Suppressor macrophage treated with lipopolysaccharide for 4 hours (primary cell): ENCODE measurements around the gene OR5K2.

Experiments
- DNase-seq: peaks from one replicate; pipeline ENCODE4 v3.0.0-alpha.2; 2020

Gene OR5K2

DNA sequence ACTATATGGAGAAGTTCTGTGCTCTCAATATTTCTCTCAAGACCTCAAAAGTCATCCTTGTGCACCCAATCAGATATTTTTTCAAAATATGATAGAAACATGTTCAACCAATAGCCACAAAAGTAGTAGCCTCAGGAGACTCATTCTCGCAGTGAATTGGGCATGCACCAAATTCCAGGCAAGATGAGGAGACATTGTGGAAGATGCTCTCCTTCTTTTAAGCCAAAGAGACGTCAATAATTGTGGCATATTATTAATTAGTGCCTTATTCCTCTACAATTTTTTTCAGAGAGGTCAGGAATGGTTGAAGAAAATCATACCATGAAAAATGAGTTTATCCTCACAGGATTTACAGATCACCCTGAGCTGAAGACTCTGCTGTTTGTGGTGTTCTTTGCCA, at the start of gene OR5K2:
OR5K2 (plus strand) TSS at position 301 of the 400 bp plus-strand sequence; CDS start at position 301, 0 bp downstream.
- no peak for DNase-seq

DNA sequence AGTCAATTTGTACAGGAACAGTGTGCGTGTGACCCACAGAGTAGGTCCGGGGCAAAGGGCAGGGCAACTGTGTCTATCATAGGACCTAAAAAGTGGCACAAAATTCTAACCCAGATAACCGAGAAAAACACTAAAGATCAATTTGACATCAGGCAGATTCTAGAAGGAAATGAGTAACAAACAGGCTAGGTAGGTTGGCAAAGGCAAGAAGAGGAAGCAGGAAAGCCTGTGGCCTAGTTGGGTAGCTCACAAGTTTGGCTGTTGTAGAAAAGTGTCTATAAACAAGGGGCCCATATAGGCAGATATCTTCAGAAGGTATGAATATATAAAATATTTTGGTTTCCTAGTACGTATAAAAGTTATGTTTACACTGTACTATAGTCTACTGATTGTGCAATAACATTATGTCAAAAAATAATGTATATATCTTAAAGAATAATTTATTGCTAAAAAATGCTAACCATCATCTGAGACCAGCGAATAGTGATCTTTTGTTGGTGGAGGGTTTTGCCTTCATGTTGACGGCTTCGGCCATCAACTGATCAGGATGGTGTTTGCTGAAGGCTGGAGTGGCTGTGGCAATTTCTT, 47.8 kb upstream of the OR5K2 start:
- DNase-seq = no peak

DNA sequence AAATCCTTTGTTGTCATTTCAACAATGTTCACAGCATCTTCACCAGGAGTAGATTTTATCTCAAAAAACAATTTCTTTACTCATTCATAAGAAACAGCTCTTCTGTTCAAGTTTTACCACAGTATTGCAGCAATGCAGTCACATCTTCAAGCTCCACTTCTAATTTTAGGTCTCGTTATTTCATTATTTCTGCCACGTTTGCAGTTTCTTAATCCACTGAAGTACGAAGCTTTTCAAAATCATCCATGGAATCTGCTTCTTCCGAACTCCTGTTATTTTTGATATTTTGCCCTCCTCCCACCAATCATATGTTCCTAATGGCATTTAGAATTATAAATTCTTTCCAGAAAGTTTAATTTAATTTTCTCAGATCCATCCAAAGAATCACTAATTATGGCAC, 47.1 kb upstream of the OR5K2 start:
- DNase-seq = no peak

DNA sequence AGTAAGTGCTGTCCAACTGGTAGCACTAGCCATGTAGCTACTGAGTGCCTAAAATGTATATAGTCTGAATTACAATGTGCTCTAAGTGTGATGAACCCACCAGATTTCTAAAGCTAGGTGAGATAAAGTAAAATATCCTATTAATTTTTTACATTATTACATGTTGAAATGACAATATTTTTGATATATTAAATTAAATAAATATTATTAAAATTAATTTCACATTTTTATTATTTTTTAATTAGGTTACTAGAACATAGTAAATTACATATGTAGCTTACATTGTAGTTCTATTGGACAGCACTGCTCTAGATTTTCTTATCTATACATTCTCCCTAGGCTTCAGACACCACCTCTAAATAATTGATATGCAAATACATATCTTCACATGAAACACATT, 43.7 kb upstream of the OR5K2 start:
- DNase-seq = no peak

DNA sequence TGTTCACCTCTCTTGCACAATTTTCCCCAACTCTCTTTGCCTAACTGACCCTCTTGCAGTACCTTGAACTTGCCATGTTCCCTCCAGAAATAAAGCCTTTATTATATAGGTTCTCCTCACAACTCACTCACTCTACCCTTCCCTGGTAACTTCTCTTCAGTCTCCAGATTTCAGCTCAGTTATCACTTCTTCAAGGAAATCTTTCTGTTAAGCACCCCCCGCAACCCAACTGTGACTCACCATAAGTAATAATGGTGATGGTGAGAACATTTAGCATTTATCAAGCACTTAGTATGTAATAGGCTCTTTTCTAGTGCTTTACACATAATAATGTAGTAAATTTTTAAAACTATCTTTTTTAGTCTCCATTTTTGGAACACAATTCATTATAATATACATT, 42.6 kb upstream of the OR5K2 start:
- peak; percentile 2 for DNase-seq

DNA sequence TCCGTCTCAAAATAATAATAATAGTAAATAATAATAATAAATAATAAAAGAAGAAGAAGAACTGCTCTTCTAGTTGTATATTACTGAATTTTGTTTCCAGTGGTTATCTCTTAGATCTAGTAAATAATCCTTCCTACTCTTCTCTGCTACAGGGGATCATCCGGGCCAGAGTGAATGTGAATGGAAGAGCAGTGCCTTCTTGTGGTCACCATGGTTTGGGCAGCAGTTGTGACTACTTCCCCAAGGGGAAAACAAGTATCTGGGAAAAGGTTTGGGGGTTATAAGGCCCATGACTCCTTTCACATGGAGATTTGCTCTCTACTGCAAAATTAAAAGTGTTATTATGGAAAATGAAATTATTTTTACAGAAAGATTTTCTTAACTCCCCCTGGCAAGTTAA, 39.9 kb upstream of the OR5K2 start:
- DNase-seq = no peak

DNA sequence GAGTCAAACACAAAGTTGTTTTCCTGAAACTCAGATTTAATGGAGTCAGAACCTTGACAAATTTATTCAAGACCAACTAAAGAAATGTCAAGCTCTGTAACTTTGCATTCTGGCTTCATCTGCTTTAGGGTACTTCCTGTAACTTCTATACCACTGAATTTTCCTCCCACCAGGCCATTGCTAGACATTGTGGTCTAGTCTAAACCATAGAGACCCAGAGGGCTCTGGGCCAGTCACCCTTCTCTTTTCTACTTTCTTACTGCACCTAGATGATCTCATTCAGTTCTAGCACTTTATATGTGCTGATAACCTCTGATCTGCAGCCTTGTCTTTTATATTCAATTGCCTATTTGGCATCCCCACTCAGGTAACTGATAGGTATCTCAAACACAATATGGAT, 37.3 kb upstream of the OR5K2 start:
- no peak for DNase-seq

DNA sequence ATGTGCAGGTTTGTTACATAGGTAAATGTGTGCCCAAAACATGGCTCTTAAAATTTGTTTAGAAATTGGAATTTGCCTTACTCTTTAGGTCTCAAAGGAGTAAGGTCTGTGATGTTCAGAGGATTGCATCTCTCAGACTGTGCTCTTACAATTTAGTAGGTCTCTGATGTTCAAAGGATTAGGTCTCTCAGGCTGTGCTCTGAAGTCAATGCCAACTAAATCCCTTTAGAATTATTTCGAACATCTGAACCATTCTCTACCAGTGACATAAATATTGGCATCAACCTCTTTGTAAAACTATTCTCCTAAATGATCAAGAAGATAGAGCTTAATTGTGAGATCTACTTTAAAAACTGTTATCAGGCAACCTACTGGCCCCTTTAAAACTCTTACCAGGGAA, 34.6 kb upstream of the OR5K2 start, which contains the start of gene OR5K1:
OR5K1 (plus strand) TSS at position 301 of the 400 bp plus-strand sequence. CDS start 6,376 bp downstream, outside the sequence.
- no peak for DNase-seq

DNA sequence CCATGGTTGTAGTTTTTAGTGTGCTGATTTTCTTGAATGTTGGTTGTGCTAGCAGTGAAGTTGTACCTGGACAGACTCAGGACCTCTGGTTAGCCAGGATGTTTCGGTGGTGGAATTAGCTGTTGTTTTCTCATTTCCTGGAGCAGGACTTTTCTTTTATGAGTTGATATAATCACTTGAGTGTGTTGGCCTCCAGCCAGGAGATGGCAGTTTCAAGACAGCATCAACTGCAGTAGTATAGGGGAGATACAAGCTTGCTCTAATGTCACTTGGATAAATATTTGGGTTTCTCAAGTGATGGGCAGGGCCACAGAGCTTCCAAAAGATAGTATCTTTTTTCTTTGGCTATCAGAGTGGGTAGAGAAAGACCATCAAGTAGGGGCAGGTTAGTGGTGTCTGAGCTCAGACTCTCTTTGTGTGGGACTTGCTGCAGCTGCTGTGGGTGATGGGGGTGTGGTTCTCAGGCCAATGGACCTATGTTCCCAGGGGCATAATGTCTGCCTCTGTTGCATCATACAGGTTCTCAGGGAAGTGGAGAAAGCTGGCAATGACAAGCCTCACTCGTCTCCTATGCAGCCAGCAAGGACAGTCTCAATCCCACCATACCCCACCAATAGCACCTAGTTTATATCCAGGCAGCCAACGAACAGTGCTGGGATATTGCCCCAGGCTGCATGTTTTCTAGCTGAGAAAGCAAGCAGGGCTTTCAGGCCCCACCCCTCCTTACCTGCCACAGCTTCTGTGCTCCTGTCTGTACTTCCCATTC, 14.6 kb upstream of the OR5K2 start:
- no peak for DNase-seq

DNA sequence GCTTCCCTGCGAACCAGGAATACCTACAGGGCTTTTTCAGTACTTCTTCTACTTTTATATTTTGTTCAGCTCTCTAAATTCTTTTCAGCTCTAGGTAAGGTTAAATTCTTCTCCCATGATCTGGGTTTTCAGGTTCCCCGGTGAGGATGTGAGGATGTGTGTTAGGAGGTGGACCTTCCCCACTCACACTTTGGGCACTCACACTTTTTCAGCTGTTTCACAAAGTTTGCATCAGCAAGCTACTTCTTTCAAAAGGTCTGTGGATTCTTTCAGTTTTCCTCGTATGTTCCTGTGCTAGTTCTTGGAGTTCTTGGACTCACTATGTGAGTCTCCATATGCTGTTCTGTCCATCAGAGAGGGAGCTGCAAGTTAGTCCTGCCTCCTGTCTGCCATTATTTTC, 13.9 kb upstream of the OR5K2 start:
- DNase-seq = no peak

DNA sequence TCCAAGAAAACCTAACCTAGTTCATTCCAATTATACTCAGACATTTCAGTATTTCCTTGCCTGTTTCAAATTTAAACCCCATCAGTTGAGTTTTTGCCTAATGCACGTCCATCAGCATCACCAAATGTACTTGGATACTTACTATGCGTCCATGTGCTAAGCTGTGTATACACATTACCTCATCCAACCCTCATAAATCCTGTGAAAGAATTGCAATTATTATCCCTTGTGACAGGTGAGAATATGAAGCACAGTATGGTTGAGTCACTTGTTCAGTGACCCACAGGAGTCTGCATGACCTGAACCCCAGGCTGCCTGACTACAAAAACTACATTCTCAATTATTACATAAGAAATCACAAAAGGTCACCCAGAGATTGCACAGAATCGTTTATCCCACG, 2.5 kb downstream of the OR5K2 start:
- DNase-seq = no peak

DNA sequence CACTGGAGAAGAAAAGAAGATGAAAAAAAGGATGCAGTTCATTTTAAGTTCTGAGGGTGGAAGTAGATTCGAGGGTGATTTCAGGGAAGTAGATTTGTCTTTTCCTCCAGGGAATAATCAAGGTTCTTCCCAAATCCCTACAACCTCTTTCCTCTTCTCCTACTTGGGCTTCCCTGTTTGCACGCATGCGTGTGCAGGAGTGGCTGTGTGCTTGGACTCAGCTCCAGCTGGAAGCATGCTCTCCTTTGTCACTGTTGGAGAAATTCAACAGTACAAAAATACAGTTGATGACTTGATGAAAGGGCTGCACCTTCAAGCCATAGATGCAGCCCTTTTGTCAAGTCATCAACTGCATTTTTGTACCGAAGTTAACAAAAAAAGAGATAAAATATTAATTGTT, 3.8 kb downstream of the OR5K2 start:
- no peak for DNase-seq

DNA sequence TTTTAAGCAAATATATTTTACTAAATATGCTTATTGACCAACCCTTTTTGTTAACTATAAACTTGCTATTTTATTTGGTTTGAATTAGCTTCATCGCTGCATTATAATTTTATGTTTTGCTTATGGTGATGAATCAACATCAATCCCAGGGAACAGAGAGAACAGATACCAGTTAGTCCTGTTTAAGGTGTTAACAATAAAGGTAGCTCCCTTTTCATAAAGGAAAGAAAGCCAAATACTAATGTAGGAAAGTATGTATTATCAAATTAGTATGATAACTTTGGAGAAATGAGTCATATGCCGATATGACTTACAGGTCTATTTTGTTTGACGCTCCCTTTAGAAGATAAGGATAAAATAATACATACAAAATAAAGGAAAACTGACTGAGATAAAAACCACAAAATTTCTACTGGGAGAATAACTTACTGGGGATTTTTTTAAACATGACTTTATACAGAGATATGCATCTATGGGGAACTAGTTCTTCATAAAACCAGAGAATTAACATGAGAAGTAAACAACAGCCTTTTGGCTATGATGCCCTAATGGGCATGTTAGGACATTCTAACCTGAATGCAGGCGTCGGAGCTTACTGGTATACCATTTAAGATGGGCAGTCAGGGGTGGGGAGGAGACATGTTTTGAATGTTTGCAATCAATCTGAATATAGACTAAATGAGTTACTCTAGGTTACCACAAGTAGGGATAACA, 4.5 kb downstream of the OR5K2 start:
- no peak for DNase-seq

DNA sequence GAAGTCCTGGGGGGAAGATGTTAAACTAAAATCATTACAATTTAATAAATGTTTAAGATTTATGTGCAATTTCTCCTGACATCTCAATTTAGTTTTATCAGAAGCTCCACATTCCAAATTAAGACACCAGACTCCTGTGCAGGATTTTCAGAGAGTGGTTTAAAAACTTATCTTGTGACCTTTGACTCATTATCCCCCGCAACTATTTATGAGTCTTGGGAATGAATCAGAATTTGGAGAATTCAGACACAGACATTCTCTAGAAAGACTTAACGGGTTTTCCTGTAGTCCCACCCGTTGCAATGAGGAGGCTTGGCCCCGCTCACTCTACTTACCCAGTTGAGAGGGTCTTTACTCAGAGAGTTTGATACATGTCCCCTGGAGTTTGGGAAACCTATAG, 7.1 kb downstream of the OR5K2 start:
- no peak for DNase-seq

DNA sequence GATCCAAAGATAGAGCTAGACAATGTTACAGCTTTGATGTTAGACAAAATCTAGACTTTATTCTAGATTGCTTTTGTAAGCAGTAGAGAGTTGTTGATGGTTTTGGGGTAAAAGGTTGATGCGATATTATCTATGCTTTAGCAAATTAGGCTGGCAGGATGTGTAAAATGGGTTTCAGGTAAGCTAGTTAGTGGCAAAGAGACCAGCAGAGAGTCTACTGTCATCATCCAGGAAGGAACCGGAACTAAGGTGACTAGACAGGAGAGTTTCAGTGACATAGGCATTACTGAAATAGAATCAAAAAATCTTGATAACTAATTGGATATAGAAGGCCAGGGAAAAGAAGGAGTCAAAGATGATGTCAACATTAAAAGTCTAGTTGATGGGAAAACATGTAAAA, 11.1 kb downstream of the OR5K2 start:
- DNase-seq = no peak

DNA sequence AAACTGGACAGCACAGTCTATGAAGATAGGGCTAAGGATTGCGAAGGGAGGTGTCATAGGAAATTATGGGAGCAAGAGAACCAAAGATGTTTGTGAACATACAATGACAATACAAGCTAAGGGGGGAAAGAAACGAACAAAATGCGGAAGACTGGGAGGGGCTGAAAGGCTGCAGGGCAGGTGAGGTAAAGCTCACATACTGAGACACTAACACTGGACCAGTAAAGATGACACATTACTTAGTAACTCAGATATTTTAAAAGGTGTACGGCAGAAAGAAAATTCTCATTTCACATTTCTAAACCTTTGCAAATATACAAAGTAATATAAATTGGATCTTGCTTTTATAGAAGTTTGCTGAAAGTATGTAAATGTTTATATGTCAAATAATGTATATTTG, 15.1 kb downstream of the OR5K2 start:
- DNase-seq = no peak

DNA sequence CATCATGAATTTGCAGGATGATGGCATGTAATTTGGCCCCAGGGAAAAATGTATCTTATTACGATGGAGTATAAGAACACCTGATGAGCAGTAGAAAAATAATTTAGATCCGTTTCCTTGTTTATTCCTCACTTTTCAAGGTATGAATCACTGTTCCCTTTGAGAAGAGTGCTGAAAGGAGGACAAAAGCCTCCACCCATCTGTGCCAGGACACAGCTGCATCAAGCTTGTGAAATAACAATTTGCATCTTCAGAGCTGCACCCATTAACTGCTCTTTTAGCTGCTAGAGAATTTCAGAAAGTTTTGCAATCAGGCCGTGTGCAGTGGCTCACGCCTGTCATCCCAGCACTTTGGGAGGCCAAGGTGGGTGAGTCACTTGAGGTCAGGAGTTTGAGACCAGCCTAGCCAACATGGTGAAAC, 15.6 kb downstream of the OR5K2 start:
- DNase-seq = peak; percentile 9

DNA sequence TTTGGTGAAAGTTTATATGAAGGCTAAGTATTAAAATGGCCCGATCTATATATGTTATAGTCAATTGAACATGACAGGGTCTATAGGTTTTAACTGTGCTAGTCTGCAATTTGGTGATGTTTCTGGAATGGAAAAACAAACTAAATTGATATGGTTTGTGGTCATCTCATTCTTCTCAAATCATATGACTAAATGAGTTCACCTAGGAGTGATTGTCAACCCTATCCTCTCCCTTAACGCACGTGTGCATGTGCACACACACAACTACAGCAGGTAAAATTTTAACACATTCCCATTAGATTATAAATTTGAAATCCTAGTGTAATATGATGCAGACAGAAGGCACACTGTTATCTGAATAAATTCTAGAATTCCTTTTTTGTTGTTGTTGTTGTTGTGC, 16.3 kb downstream of the OR5K2 start:
- no peak for DNase-seq

DNA sequence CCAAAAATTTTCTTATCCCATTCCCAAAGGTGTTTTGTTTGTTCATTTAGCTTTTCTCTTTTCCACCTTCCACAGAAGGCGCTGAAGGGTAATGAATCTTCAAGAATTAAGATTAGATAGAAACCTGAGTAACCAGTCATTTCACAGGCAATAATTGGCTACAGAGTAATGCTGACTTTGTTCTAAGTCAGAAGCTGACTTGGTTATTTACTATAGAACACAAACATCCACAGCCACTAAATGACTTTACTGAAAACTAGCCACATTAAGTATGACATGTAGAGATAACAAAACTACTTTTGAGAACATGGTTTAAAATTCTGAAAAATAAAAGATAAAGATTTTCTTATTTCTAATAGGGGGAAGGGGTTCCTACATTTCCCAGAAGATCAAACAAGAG, 17.5 kb downstream of the OR5K2 start:
- no peak for DNase-seq

DNA sequence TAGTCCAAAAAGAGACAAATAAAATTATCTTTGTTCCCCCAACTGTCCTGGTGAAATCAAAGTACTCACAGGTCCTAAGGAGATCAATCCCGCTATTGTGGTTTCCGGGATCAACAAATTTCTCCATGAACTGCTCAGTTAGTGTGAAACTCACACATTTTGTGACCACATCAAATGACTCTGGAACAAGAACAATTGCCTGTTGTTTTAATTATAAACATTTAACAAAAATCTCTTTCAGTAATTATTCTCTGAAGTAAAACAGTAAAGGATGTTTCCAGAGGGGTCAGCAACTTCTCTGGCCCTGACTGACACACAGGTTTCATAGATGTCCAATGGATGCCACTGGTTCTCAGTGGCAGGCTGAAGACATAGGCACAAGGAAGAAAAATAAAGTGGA, 21.3 kb downstream of the OR5K2 start:
- DNase-seq = no peak

DNA sequence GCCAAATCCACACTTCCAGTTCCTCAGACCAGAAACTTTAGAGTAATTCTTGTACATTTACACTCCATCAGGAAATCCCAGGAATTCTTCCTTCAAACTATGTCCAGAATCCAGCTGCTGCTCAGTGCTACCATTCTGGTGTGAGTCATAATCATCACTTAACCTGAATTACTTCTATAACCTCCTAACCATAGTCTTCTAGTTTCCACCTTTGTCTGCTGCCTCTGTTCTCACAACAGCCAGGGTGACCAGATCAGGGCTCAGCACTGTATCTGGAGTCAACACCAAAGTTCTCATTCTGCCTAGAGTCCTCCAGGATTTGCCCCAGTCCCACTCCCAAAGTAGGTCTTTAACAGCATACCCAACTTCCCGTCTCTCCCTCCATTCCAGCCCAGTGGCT, 21.9 kb downstream of the OR5K2 start:
- no peak for DNase-seq

DNA sequence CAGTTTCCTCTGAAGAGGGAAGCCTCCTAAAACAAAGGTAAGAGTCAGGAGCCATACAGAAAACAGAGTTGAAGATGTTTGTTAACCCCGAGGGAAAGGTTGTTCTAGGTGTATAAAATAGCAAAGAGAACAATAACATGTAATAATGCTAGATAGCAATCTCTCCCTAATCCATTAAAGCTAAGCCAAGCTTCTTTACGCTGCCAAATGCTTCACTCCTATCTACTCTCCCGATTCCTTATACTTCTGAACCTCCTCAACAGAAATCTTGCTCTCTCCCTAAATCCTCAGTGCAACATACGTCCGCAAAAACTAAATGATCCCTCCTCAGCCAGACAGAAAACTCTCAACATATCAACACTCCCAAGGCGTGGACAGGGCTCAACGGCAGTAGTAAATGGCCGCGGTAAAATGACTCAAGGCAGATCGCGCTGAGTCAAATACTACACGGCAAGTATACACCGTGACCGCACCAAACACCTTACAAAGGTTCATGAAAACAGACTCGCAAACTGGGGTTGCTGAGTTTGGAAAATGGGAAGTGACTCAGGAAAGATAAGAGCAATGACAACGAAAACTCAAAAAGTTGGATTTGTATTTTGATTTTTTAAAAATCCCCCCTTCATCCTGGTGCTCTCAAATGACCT, 24.5 kb downstream of the OR5K2 start:
- peak; percentile 36 for DNase-seq

DNA sequence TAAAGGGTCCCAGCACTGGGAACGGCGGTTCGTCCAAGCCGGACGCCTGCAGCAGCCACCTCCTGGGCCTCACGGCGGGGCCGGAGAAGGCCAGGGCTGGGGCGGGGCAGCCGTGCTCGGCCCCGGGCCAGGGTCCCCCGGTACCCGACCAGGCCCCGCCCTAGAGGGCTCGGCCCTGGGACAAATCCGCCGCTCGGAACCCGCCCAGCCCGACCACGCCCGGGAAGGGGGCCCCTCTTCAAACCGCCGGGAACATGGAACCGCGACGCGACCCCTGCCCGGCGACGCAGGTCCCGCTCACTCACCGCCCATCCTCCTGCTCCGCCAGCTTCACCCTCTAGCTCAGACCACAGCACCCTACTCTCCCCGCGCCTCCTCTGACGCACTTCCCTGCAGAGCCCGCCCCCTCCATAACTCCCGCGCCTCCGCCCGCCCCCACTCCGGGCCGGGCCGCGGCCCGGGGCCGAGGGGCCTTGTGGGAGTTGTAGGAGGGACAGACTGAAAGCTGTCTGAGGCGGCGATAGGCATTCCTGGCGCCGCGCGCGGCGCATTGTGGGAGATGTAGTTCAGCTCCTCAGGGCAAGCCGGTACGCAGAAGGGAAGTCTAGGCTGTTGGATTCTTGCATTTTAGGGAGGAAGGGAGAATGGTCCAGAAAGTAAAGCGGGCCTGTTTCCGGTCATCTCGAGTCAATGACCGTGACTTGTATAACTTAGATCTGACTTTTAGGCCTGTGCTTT, 25.2 kb downstream of the OR5K2 start, which contains the start of gene CLDND1:
CLDND1 (minus strand) TSS at position 359 of the 738 bp plus-strand sequence. CDS start 1,478 bp downstream, outside the sequence.
- DNase-seq = peak; percentile 98
